ENCODE results near the gene STXBP1.

STXBP1 gene

DNA sequence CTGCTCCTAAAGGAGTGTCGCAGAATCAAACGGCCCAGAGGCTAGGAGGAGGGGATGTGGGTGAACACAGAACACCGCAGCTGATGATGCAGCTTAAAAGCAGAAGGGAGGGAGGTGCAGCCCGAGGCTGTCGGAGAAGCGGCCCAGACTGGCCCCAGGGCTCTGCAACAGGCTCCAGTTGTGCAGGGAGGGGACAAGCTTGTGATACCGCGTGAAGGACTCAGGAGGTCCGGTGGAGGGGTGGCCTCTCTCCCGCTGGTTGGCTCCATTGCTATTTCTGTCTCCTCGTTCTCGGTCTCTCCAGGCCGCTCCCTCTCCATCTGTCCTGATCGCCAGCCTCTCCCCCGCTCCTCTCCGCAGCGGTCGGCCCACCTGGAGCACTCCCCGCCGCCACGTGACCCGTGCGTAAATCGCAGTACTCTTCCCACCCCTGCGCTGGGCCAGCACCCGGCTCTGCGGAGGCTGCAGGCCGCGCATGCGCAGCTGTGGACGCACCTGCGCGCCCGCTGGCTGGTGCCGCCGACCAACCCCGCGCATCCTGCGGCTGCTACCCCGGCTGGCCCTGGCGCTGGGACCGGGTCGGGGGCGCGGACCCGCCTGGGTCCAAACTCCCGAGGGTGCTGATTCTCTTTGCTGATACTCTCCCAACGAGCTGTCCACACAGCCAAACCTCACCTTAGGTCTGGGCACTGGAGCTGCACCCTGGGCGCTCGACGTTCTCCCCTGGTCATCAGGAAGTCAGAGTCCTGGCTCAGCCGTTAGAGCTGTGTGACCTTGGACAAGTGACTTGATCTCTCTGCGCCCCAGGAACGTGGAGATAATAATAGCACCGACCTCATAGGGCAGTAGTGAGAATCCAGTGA, 3.7 kb upstream of the STXBP1 start (continued):
- TF ChIP-seq, protein P1, sequence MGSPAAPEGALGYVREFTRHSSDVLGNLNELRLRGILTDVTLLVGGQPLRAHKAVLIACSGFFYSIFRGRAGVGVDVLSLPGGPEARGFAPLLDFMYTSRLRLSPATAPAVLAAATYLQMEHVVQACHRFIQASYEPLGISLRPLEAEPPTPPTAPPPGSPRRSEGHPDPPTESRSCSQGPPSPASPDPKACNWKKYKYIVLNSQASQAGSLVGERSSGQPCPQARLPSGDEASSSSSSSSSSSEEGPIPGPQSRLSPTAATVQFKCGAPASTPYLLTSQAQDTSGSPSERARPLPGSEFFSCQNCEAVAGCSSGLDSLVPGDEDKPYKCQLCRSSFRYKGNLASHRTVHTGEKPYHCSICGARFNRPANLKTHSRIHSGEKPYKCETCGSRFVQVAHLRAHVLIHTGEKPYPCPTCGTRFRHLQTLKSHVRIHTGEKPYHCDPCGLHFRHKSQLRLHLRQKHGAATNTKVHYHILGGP (tag by site-specific recombination; IDR thresholded peaks at IDR 0.05) = no peak
- TF ChIP-seq ZNF660 (tag by site-specific recombination; IDR thresholded peaks at IDR 0.05) (no peak), ZNF155 (tag by site-specific recombination; IDR thresholded peaks at IDR 0.05) (no peak), ZNF792 (tag by site-specific recombination; IDR thresholded peaks at IDR 0.05) (no peak), ZNF555 (tag by site-specific recombination; conservative IDR thresholded peaks at IDR 0.05) (no peak), WT1 (tag by site-specific recombination; IDR thresholded peaks at IDR 0.05) (peak; percentile 72), MEIS1 (CRISPR knock-in tag; IDR thresholded peaks at IDR 0.05; ENCODE audit: borderline replicate concordance) (no peak), ZSCAN16 (tag by site-specific recombination; IDR thresholded peaks at IDR 0.05) (no peak), ZNF121 (tag by site-specific recombination; IDR thresholded peaks at IDR 0.05) (no peak), ZNF324 (tag by site-specific recombination; IDR thresholded peaks at IDR 0.05) (no peak), ZFP3 (tag by site-specific recombination; IDR thresholded peaks at IDR 0.05; ENCODE audit: low read depth) (no peak), ZBTB48 (tag by site-specific recombination; IDR thresholded peaks at IDR 0.05) (no peak; the same call in 1 of the 2 replicates), ZNF140 (tag by site-specific recombination; IDR thresholded peaks at IDR 0.05) (no peak), ZNF785 (tag by site-specific recombination; IDR thresholded peaks at IDR 0.05) (no peak), ZNF239 (tag by site-specific recombination; IDR thresholded peaks at IDR 0.05) (no peak), ZNF544 (tag by site-specific recombination; IDR thresholded peaks at IDR 0.05) (no peak), ZNF658 (tag by site-specific recombination; IDR thresholded peaks at IDR 0.05) (no peak), ZNF248 (tag by site-specific recombination; IDR thresholded peaks at IDR 0.05) (no peak), ZXDB (tag by site-specific recombination; IDR thresholded peaks at IDR 0.05) (peak; percentile 69), ZNF416 (tag by site-specific recombination; IDR thresholded peaks at IDR 0.05) (no peak), YY2 (tag by site-specific recombination; IDR thresholded peaks at IDR 0.05) (no peak), ZNF426 (tag by site-specific recombination; IDR thresholded peaks at IDR 0.05) (no peak)
- TF ChIP-seq, protein P2, sequence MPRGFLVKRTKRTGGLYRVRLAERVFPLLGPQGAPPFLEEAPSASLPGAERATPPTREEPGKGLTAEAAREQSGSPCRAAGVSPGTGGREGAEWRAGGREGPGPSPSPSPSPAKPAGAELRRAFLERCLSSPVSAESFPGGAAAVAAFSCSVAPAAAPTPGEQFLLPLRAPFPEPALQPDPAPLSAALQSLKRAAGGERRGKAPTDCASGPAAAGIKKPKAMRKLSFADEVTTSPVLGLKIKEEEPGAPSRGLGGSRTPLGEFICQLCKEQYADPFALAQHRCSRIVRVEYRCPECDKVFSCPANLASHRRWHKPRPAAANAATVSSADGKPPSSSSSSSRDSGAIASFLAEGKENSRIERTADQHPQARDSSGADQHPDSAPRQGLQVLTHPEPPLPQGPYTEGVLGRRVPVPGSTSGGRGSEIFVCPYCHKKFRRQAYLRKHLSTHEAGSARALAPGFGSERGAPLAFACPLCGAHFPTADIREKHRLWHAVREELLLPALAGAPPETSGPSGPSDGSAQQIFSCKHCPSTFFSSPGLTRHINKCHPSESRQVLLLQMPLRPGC (tag by site-specific recombination; IDR thresholded peaks at IDR 0.05) = 0 out of 2 replicates have a peak, but pooled peaks have one; percentile 36
- TF ChIP-seq, protein P3, sequence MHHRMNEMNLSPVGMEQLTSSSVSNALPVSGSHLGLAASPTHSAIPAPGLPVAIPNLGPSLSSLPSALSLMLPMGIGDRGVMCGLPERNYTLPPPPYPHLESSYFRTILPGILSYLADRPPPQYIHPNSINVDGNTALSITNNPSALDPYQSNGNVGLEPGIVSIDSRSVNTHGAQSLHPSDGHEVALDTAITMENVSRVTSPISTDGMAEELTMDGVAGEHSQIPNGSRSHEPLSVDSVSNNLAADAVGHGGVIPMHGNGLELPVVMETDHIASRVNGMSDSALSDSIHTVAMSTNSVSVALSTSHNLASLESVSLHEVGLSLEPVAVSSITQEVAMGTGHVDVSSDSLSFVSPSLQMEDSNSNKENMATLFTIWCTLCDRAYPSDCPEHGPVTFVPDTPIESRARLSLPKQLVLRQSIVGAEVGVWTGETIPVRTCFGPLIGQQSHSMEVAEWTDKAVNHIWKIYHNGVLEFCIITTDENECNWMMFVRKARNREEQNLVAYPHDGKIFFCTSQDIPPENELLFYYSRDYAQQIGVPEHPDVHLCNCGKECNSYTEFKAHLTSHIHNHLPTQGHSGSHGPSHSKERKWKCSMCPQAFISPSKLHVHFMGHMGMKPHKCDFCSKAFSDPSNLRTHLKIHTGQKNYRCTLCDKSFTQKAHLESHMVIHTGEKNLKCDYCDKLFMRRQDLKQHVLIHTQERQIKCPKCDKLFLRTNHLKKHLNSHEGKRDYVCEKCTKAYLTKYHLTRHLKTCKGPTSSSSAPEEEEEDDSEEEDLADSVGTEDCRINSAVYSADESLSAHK (tag by site-specific recombination; IDR thresholded peaks at IDR 0.05) = no peak
- TF ChIP-seq, protein P4, sequence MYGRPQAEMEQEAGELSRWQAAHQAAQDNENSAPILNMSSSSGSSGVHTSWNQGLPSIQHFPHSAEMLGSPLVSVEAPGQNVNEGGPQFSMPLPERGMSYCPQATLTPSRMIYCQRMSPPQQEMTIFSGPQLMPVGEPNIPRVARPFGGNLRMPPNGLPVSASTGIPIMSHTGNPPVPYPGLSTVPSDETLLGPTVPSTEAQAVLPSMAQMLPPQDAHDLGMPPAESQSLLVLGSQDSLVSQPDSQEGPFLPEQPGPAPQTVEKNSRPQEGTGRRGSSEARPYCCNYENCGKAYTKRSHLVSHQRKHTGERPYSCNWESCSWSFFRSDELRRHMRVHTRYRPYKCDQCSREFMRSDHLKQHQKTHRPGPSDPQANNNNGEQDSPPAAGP (tag by site-specific recombination; IDR thresholded peaks at IDR 0.05) = no peak; the same call in 1 of the 2 replicates
- TF ChIP-seq, protein P5, sequence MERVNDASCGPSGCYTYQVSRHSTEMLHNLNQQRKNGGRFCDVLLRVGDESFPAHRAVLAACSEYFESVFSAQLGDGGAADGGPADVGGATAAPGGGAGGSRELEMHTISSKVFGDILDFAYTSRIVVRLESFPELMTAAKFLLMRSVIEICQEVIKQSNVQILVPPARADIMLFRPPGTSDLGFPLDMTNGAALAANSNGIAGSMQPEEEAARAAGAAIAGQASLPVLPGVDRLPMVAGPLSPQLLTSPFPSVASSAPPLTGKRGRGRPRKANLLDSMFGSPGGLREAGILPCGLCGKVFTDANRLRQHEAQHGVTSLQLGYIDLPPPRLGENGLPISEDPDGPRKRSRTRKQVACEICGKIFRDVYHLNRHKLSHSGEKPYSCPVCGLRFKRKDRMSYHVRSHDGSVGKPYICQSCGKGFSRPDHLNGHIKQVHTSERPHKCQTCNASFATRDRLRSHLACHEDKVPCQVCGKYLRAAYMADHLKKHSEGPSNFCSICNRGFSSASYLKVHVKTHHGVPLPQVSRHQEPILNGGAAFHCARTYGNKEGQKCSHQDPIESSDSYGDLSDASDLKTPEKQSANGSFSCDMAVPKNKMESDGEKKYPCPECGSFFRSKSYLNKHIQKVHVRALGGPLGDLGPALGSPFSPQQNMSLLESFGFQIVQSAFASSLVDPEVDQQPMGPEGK (tag by site-specific recombination; IDR thresholded peaks at IDR 0.05) = peak; percentile 86
- TF ChIP-seq, protein P6, sequence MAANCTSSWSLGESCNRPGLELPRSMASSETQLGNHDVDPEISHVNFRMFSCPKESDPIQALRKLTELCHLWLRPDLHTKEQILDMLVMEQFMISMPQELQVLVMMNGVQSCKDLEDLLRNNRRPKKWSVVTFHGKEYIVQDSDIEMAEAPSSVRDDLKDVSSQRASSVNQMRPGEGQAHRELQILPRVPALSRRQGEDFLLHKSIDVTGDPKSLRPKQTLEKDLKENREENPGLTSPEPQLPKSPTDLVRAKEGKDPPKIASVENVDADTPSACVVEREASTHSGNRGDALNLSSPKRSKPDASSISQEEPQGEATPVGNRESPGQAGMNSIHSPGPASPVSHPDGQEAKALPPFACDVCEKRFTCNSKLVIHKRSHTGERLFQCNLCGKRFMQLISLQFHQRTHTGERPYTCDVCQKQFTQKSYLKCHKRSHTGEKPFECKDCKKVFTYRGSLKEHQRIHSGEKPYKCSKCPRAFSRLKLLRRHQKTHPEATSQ (tag by site-specific recombination; IDR thresholded peaks at IDR 0.05) = no peak
- TF ChIP-seq, protein P7, sequence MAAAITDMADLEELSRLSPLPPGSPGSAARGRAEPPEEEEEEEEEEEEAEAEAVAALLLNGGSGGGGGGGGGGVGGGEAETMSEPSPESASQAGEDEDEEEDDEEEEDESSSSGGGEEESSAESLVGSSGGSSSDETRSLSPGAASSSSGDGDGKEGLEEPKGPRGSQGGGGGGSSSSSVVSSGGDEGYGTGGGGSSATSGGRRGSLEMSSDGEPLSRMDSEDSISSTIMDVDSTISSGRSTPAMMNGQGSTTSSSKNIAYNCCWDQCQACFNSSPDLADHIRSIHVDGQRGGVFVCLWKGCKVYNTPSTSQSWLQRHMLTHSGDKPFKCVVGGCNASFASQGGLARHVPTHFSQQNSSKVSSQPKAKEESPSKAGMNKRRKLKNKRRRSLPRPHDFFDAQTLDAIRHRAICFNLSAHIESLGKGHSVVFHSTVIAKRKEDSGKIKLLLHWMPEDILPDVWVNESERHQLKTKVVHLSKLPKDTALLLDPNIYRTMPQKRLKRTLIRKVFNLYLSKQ (tag by site-specific recombination; IDR thresholded peaks at IDR 0.05; ENCODE audit: borderline replicate concordance) = no peak

All from HEK293 (cell line).